AG08396 (cell line): ENCODE data around the gene ZNF287.

Source experiments
- DNase-seq: peaks from one replicate; pipeline ENCODE4 v3.0.0; 2012; ENCODE audit warnings: low spot score, mixed read lengths

Gene ZNF287

DNA sequence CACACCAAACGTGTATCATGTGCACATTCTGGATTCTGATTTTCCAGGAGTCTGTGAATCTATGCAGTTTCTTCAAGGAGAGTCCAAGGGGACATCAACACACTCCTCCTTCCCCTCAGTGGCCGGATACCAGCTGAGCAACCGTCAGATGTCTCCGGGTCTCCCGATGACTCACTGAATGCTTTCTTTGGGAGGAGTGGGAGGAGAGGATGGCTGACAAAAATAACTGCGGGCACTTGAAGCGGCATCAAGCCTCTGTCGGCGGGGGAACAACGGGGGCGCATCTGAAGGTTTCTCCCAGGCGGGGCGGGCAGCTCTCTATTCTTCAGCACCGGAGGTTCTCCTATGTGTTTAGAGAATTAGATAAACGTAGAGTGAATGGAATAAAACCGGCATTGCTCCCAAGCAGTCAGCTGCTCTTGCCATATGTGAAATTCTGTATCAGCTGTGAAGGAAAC is 52.4 kb downstream of the ZNF287 start:
- peak; percentile 59 for DNase-seq

DNA sequence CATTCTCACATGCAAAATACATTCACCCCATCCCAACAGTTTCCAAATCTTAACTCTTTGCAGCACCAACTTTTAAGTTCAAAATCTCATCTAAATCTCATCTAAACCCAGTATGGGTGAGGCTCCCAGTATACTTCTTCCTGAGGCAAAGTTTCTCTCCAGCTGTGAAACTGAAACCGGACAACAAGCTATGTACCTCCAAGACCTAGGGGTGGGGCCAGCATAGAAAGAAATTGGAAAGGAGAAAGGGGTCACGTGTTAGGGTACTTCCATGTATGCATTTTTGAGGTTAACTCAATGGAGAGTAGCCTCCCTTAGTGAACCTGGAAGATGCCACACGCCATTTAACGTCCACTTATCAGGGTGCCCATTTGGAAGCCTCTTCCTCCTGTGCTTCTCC is 53.1 kb downstream of the ZNF287 start:
- no peak for DNase-seq

DNA sequence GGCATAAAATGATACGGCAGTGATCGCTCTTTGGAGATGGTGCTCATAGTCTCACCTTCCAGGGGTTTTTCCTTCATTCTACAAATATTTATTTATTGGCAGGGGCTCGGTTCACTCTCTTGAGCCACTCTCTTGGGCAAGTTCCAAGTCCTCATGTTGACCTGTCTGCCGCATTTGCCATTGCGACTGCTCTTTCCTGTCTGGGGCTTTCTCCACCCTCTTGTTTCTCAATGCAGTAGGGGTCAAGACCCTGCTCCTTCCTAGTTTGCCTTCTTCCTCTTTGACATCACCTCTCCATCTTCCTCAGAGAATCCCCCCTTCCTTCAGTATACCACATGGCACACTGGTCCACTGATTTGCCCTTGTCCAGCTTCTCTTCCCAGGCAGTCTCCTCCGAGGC is 55.1 kb downstream of the ZNF287 start:
- DNase-seq: no peak

DNA sequence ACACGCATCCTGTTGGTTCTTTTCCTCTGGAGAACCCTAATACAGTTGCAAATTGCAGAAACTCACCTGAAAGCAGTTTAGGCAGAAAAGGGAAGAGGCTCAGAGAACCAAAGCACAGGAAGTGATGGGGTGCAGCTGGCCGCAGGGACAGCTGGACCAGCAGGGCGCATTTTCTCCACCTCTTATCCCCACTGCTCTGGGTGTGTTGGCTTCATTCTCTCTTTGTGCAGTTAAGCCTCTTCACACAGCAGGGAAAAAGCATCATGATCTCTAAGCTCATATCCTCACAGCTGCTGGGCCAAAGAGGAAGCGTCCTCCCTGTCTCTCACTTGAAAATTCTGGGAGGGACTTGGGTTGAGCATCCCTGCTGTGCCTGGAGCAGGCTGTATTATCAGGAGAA is 57.0 kb downstream of the ZNF287 start:
- no peak for DNase-seq

DNA sequence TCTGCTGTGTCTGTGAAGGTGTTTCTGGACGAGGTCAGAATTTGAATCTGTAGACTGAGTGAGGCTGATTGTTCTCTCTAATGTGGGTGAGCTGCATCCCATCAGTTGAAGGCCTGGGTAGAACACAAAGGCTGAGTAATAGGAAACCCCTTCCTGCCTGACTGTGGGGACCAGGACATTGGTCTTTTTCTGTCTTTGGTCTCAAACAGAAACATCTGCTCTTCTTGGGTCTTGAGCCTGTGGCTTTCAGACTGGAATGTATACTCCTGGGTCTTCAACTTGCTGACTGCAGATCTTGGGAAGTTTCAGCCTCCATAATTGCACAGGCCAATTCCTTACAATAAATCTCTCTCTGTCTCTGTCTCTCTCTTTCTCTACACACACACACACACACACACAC is 57.4 kb downstream of the ZNF287 start:
- no peak for DNase-seq

DNA sequence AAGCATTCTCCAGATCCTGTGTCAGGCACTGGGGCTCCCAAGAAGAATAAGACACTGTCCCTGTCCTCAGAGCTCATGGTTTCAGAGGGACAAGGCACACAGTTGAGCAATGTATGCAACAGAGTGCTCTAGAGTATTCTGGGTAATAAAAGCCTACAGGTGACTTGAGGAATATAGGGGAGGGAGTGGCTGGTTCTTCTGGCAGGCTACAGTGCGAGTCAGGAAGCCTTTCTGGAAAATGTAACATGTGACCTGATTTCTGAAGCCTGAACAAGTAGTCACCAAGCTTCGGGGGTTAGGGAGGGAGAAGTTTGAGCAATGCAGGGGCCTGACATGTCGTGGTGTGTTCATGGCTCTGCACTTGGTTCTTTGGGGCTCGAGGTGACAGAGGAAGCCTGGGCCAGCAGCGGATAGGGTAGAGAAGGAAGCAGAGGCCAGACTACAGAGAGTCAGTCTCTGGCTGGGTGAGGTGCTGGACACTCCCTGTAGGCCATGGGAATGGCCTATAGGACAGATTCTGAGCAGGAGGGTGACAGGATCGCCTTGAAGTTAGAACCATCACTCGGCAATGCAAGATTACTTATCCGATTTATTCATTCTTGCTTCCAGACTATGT is 61.0 kb downstream of the ZNF287 start:
- no peak for DNase-seq

DNA sequence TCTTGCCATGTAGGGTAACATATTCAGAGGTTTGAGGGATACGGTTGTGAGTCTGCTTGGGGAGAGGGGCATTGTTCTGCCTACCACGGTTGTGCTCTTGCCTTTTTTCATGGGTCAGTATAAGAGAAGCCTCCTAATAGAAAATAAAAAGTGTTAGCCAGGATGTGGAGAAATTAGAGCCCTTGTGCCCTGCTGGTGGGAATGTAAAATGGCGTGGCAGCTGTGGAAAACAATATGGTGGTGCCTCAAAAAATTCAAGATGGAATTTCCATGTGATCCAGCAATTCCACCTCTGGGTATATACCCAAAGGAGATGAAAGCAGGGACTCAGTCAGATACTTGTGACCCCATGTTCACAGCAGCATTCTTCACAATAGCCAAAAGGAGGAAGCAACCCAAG is 62.8 kb downstream of the ZNF287 start:
- no peak for DNase-seq

DNA sequence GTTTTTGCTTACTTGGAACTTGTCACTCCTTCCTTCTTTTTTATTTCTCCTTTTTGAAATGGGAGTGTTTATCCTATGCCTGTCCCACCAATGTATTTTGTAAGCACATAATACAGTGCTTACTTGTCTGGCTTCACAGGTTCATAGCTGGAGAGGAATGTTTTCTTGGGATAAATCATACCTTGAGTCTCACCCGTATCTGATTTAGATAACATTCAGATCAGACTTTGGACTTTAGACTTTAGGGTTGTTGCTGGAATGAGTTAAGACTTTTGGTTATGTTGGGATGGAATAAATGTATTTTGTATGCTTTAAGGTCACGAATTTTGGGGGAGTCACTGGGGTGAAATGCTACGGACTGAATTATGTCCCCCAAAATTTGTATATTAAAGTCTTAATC is 64.0 kb downstream of the ZNF287 start:
- no peak for DNase-seq
